Activated T-cell treated with anti-CD3 and anti-CD28 coated beads for 48 hours (primary cell): Measurements from ENCODE around the gene CDH2.
"Not testable (repeated sequence)": the region's sequence is repeated elsewhere in the genome, so short reads cannot be mapped to it uniquely, and the experiment has no call there.

Source experiments
- DNase-seq: peaks from one replicate; pipeline ENCODE4 v3.0.0-alpha.2; 2020; ENCODE audit warnings: low read depth

Gene CDH2

DNA sequence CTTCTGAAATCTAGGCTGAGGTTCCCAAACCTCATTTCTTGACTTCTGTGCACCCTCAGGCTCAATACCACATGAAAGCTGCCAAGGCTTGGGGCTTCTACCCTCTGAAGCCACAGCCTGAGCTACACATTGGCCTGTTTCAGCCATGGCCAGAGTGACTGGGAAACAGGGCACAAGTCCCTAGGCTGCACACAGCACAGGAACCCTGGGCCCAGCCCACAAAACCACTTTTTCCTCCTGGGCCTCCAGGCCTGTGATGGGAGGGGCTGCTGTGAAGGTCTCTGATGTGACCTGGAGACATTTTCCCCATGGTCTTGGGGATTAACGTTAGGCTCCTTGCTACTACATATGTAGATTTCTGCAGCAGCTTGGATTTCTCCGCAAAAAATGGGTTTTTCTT, 270.7 kb downstream of the CDH2 start:
- not testable (repeated sequence) for DNase-seq

DNA sequence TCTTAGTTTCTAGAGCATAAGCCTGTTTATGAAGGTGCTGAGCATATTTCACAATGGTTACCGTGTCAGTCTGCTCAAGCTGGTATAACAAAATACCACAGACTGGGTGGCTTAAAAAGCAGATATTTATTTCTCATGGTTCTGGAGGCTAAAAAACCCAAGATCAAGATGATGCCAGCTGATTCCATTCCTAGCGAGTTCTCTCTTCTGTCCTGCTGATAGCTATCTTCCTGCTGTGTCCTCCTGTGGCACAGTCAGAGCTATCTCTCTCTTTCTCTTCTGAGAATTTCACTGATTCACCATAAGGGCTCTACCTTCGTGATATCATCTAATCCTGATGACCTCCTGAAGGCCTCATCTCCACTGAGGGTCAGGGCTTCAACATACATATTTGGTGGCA, 273.0 kb downstream of the CDH2 start:
- DNase-seq: no peak

DNA sequence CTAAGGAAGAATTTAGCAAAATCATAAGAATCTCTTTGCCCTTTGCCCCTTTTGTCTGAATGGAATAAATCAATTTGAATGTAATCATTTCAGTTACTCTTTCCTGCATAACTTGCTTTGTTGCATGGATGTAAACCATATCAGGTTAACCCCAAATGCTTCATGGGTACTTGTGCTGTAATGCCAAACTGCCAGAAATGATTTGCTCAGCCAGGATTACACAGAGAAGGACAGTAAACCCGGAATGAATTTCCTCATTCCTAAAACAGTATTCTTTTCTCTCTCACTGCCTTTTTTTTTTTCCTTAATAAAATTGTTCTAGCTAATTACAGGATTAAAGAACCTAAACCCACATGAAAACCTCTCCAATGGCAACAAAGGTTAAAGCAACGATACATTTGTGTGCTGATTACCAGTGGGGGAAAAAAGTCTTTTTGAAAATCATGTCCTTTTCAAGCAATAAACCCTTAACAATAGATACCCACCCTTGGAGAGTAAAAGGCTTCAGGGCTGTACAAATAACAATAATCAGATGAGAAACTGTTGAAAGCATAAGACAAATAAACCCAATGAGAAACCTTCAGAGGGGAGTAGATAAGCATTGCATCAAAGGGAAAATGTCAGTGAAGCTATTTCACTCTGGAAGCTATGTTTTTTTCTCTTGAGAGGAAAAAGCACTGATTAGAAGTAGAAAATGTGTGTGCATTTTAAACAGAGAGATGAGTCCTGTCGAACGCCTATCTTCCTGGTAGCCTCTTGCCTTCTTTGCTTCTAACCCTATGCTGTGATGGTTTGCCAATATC, 275.3 kb downstream of the CDH2 start:
- DNase-seq: no peak
